ENCODE data around the gene ACTL9.

GRCh38 chr19:8724276-8724675, 25.7 kb upstream of the ACTL9 start:
- no peak for TF ChIP-seq EZH2 (IDR thresholded peaks at IDR 0.05; ENCODE audit: insufficient read depth, low read length)
- TF ChIP-seq CTCF (IDR thresholded peaks at IDR 0.05; ENCODE audit: insufficient read depth, low read depth, low read length): no peak
